Measurements from ENCODE around the gene HCFC1R1.

DNA sequence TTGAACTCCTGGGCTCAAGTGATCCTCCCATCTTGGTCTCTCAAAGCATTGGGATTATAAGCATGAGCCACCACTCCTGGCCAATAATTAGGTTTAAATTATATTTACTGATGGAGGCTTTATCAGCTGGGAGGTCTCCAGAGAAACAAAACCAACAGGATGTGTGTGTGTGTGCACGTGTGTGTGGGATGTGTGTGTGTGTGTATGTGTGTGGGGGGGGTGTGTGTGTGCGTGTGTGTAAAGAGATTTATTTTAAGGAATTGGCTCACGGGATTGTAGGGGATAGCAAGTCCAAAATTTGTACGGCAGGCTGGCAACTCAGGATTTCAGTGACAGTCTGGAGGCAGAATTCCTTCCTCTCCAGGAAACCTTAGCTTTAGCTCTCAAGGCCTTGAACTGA, 27.3 kb upstream of the HCFC1R1 start:
- TF ChIP-seq, protein P1, sequence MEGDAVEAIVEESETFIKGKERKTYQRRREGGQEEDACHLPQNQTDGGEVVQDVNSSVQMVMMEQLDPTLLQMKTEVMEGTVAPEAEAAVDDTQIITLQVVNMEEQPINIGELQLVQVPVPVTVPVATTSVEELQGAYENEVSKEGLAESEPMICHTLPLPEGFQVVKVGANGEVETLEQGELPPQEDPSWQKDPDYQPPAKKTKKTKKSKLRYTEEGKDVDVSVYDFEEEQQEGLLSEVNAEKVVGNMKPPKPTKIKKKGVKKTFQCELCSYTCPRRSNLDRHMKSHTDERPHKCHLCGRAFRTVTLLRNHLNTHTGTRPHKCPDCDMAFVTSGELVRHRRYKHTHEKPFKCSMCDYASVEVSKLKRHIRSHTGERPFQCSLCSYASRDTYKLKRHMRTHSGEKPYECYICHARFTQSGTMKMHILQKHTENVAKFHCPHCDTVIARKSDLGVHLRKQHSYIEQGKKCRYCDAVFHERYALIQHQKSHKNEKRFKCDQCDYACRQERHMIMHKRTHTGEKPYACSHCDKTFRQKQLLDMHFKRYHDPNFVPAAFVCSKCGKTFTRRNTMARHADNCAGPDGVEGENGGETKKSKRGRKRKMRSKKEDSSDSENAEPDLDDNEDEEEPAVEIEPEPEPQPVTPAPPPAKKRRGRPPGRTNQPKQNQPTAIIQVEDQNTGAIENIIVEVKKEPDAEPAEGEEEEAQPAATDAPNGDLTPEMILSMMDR (IDR thresholded peaks at IDR 0.05) = no peak
- no peak for TF ChIP-seq POLR2A (IDR thresholded peaks at IDR 0.05)

Data from adrenal gland (tissue), 5 donors.